GM12878 (cell line): ENCODE measurements around the gene CHST14. TPM values are rescaled to one million over a fixed set of nuclear protein-coding genes. Genes with fewer than 3 reads are reported as not detected.

Experiments
- BMI1 ChIP-seq: fragments of 450-650 bp; IDR thresholded peaks from 2 replicates; pipeline ENCODE4 v1.6.1; 2016; ENCODE audit warnings: mild to moderate bottlenecking, moderate library complexity, borderline replicate concordance
- CBFB ChIP-seq: IDR thresholded peaks from 2 replicates; pipeline ENCODE4 v1.6.1; 2016; ENCODE audit warnings: antibody characterized with exemption, low read depth
- CHD2 ChIP-seq: IDR thresholded peaks from 2 replicates; pipeline ENCODE4 v1.6.1; 2011; ENCODE audit warnings: low read depth, low read length, improper control_type of control experiment, borderline replicate concordance
- KAT2A ChIP-seq: conservative IDR thresholded peaks from 2 replicates; pipeline ENCODE4 v1.6.1; 2011; ENCODE audit warnings: low read depth, low read length; ENCODE audit not compliant: control insufficient read depth
- RAD51 ChIP-seq: fragments of 450-650 bp; IDR thresholded peaks from 2 replicates; pipeline ENCODE4 v1.6.1; 2016; ENCODE audit warnings: moderate library complexity, mild to moderate bottlenecking, inconsistent platforms
- polyA plus RNA-seq, 11 experiments: library from polyadenylated mRNA; depleted of rRNA in 4 of 11; unstranded in 6 of 11; stranded (reverse) in 5 of 11; fragments of >200 nt; fragmentation: Nextera tagmentation in 4 of 11; fragmentation: Illumina TruSeq in 1 of 11; extraction: Ambion mirVana in 4 of 11; extraction: Trizol in 1 of 11; gene quantifications; 1 replicate in 1 of 11; 2 replicates in 10 of 11; pipeline versions ENCODE4 v1.2.1 to v1.2.3, GENCODE V29; 2011 to 2016; ENCODE audit warnings: inconsistent platforms in 2 of 11, missing spikeins in 2 of 11, low read depth in 1 of 11
- total RNA-seq, 4 experiments: library from RNA; depleted of rRNA in 3 of 4; stranded (reverse); fragments of >200 nt in 3 of 4; fragmentation: Illumina TruSeq in 1 of 4; extraction: Trizol in 1 of 4; gene quantifications; 2 replicates each; pipeline versions ENCODE4 v1.2.1 to v1.2.3, GENCODE V29; 2013 to 2021
- TF ChIP-seq, protein P1 (sequence below): fragments of 450-650 bp; IDR thresholded peaks from 2 replicates; pipeline ENCODE4 v1.6.1; 2017; ENCODE audit warnings: mild to moderate bottlenecking, moderate library complexity
- TF ChIP-seq, protein P2 (sequence below): fragments of 150-350 bp; IDR thresholded peaks from 2 replicates; pipeline ENCODE4 v1.6.1; 2014; ENCODE audit warnings: mild to moderate bottlenecking, low read depth, low read length
- TF ChIP-seq, protein P3 (sequence below): fragments of 450-650 bp; IDR thresholded peaks from 2 replicates; pipeline ENCODE4 v1.6.1; 2018; ENCODE audit warnings: mild to moderate bottlenecking, low read depth, moderate library complexity; ENCODE audit not compliant: partially characterized antibody
- TF ChIP-seq, protein P4 (sequence below): IDR thresholded peaks from 2 replicates; pipeline ENCODE4 v1.6.1; 2011; ENCODE audit warnings: borderline replicate concordance, low read depth, mild to moderate bottlenecking, moderate library complexity, low read length; ENCODE audit not compliant: insufficient read depth, poor library complexity, severe bottlenecking

The CHST14 gene
- total and polyA plus RNA-seq, 10 of the 15 experiments (the other 5 are each of a cell fraction or from before 2014, with no cell fraction given), result 1.3 to 12.8 (median 6.2) TPM

DNA sequence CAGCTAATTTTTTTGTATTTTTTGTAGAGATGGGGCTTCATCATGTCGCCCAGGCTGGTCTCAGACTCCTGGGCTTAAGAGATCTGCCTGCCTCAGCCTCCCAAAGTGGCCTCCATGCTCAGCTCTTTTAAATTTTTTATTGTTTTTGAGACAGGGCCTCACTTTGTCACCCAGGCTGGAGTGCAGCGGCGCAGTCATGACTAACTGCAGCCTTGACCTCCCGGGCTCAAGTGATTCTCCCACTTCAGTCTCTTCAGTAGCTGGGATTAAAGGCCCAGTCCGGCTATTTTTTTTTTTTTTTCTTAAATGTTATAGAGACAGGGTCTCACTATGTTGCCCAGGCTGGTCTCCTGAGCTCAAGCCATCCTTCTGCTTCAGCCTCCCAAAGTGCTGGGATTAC, 45.1 kb upstream of the CHST14 start (continued):
- TF ChIP-seq, protein P1, sequence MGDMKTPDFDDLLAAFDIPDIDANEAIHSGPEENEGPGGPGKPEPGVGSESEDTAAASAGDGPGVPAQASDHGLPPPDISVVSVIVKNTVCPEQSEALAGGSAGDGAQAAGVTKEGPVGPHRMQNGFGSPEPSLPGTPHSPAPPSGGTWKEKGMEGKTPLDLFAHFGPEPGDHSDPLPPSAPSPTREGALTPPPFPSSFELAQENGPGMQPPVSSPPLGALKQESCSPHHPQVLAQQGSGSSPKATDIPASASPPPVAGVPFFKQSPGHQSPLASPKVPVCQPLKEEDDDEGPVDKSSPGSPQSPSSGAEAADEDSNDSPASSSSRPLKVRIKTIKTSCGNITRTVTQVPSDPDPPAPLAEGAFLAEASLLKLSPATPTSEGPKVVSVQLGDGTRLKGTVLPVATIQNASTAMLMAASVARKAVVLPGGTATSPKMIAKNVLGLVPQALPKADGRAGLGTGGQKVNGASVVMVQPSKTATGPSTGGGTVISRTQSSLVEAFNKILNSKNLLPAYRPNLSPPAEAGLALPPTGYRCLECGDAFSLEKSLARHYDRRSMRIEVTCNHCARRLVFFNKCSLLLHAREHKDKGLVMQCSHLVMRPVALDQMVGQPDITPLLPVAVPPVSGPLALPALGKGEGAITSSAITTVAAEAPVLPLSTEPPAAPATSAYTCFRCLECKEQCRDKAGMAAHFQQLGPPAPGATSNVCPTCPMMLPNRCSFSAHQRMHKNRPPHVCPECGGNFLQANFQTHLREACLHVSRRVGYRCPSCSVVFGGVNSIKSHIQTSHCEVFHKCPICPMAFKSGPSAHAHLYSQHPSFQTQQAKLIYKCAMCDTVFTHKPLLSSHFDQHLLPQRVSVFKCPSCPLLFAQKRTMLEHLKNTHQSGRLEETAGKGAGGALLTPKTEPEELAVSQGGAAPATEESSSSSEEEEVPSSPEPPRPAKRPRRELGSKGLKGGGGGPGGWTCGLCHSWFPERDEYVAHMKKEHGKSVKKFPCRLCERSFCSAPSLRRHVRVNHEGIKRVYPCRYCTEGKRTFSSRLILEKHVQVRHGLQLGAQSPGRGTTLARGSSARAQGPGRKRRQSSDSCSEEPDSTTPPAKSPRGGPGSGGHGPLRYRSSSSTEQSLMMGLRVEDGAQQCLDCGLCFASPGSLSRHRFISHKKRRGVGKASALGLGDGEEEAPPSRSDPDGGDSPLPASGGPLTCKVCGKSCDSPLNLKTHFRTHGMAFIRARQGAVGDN, result no peak
- TF ChIP-seq RAD51 (no peak), BMI1 (no peak), CBFB (no peak), CHD2 (no peak), KAT2A (no peak)
- TF ChIP-seq, protein P2, sequence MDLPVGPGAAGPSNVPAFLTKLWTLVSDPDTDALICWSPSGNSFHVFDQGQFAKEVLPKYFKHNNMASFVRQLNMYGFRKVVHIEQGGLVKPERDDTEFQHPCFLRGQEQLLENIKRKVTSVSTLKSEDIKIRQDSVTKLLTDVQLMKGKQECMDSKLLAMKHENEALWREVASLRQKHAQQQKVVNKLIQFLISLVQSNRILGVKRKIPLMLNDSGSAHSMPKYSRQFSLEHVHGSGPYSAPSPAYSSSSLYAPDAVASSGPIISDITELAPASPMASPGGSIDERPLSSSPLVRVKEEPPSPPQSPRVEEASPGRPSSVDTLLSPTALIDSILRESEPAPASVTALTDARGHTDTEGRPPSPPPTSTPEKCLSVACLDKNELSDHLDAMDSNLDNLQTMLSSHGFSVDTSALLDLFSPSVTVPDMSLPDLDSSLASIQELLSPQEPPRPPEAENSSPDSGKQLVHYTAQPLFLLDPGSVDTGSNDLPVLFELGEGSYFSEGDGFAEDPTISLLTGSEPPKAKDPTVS, result no peak
- TF ChIP-seq, protein P3, sequence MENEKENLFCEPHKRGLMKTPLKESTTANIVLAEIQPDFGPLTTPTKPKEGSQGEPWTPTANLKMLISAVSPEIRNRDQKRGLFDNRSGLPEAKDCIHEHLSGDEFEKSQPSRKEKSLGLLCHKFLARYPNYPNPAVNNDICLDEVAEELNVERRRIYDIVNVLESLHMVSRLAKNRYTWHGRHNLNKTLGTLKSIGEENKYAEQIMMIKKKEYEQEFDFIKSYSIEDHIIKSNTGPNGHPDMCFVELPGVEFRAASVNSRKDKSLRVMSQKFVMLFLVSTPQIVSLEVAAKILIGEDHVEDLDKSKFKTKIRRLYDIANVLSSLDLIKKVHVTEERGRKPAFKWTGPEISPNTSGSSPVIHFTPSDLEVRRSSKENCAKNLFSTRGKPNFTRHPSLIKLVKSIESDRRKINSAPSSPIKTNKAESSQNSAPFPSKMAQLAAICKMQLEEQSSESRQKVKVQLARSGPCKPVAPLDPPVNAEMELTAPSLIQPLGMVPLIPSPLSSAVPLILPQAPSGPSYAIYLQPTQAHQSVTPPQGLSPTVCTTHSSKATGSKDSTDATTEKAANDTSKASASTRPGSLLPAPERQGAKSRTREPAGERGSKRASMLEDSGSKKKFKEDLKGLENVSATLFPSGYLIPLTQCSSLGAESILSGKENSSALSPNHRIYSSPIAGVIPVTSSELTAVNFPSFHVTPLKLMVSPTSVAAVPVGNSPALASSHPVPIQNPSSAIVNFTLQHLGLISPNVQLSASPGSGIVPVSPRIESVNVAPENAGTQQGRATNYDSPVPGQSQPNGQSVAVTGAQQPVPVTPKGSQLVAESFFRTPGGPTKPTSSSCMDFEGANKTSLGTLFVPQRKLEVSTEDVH, result no peak
- TF ChIP-seq, protein P4, sequence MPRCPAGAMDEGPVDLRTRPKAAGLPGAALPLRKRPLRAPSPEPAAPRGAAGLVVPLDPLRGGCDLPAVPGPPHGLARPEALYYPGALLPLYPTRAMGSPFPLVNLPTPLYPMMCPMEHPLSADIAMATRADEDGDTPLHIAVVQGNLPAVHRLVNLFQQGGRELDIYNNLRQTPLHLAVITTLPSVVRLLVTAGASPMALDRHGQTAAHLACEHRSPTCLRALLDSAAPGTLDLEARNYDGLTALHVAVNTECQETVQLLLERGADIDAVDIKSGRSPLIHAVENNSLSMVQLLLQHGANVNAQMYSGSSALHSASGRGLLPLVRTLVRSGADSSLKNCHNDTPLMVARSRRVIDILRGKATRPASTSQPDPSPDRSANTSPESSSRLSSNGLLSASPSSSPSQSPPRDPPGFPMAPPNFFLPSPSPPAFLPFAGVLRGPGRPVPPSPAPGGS, result no peak
